IPS-NIHi7 (cell line): ENCODE data around the gene ZNF516.
A peak's percentile ranks its signal among the peaks of the same experiment; 100 is the strongest.

Experiments
- DNase-seq: peaks from one replicate; pipeline ENCODE4 v3.0.0; 2012; ENCODE audit warnings: mixed read lengths; ENCODE audit errors: extremely low spot score

The ZNF516 gene

GRCh38 chr18:76441668-76442412 is 53.2 kb downstream of the ZNF516 start:
- no peak for DNase-seq

- DNase-seq: no peak
Observed at GRCh38 chr18:76441002-76441667, 53.9 kb downstream of the ZNF516 start.

- no peak for DNase-seq
Observed at GRCh38 chr18:76437910-76438309, 57.1 kb downstream of the ZNF516 start.

DNA sequence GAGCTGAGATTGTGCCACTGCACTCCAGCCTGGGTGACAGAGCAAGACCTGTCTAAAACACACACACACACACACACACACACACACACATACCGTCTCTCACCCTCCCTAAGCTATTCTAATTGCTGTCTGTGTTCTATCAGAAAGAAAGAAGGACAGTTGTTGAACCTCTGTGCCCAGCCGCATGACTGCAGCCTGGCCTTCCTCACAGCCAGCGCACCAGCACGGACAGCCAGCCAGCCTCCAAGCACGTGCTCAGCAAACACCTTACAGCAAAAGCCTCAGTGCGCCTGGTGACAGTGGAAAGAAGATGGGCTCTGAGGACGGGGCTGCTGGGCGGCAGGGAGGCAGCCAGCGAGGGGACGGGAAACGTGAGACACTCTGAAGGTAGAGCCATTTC is 58.0 kb downstream of the ZNF516 start:
- DNase-seq: no peak

GRCh38 chr18:76436342-76436741 is 58.7 kb downstream of the ZNF516 start:
- no peak for DNase-seq

GRCh38 chr18:76435316-76435989 is 59.6 kb downstream of the ZNF516 start:
- DNase-seq: no peak

GRCh38 chr18:76434452-76434851 is 60.6 kb downstream of the ZNF516 start:
- DNase-seq: no peak

DNA sequence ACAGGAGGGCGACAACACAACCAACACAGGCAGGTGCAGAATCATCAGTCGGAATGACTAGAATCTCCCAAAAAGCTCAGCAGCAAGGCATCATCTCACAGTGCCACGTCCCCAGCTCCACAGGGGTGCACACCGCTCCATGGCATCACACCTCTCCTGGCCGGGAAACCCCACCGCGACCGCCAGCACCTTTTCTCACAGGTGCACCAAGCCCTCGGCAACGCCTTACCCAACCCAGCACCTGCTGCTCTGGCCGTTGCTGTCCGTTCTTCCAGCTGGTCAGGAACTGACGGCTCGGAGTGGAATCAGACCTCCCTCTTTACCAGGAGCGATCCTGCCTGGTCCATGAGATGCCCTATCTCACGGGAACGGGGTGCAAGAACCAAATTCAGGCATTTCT is 61.3 kb downstream of the ZNF516 start:
- DNase-seq: no peak

DNA sequence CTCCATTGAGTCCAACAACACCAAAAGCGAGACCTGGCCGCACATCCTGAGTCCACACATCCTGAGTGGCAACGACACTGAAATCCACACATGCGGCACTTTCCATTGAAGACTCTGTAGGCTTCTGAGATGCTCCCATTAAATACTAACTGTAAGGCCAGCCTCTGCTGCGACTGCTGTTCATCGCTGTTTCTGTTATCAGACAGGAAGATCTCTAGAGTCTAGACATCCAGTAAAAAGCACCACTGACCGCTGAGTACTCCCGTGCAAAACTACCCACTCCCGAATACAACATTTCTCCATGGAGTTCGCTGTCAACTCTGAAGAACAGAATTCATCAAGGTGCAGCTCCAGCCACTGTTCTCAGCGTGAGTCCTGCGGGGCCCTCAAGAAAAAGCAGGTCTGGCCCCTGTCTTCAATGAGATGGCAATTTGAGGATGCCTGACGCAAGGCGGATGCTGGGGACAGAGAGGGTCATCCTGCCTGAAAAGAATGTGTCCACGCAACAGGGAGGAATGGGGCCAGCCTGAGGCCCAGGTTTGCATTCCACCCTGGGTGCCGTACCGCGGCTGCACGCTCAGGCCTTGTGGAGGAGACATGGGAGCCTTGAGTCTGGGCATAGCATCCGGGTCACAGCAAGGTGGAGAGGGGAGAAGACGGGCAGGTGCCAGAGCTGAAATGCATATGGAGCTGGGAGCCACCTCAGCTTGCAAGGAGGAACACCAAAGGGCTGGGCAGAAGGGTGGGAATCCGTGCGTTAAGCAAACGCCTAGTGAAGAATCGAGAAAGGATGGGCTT is 61.9 kb downstream of the ZNF516 start:
- DNase-seq: no peak

- no peak for DNase-seq
Observed at GRCh38 chr18:76432274-76432755, 62.7 kb downstream of the ZNF516 start.

GRCh38 chr18:76431437-76432273 is 63.4 kb downstream of the ZNF516 start:
- DNase-seq: no peak

DNA sequence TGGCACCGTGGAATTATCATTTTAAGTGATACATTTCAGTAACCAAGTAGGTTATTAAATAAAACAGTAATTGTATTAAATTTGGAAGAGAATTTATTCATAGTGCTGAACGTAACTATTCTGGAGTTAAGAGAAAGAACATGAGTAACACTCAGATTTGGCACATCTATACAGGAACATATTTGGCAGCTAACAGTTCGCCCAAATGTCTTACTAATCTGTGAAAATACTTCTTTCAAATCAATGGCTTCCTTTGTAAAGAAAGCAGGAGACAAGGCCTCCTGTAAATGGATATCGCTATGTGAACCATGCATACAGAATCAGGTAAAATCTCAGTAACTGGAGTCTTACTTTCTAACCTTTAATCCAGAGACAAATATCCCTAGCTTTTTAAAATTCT is 64.4 kb downstream of the ZNF516 start:
- DNase-seq: no peak

- DNase-seq: no peak
Observed at GRCh38 chr18:76429262-76430126, 65.5 kb downstream of the ZNF516 start.

- no peak for DNase-seq
Observed at GRCh38 chr18:76428396-76429261, 66.4 kb downstream of the ZNF516 start.

- peak; percentile 86 for DNase-seq
Observed at GRCh38 chr18:76426737-76427305, 68.2 kb downstream of the ZNF516 start.

DNA sequence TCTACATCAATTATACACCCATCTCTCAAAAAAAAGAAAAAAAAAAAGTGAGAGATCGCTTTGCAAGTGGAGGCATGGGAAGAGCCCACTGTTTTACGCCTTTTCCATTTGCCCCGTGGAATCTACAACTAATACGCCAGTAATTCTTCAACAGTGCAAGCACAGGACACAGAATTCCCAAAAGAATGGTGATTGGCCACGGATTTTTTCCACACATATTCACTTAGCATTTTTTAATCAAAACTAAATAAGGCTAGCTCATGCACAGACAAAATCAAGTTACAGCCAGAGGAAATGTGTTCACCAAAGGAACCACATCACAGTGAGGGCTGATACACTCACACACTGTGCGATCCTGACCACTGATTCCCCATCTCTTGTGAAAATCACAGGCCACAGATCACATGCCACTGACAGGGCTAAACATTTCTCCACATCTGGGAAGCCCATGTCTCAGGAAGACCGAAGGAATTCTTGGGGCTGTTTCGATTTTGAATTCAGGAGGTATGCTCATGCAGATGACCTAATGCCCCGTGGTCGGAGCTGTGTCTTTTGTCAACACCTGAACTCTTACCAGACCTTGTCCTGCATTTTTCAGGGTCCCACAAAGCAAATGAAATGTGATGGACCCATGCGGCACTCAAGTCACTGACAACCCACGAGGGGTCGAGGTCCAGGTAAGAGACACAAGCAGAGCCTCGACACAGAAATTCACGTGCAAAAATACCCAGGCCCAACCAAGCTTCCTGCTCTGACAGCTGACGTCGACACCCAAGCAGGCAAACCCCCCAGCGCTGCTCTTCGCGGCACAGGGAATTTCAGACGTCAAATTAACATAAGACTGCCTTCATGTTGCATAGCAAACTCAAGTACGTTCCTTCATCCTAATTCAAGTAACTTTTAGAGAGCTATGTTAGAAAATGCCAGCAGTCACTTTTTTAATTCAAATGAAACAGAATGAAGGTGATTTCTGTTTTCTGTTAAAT is 69.6 kb downstream of the ZNF516 start:
- no peak for DNase-seq

- DNase-seq: no peak
Observed at GRCh38 chr18:76422838-76423237, 72.2 kb downstream of the ZNF516 start.
